ACC112 (cell line): Measurements from ENCODE around the gene ZC3H18.

Source experiments
- H2AFZ ChIP-seq: fragments of 200-600 bp; sonication (generic); one replicate; pipeline ENCODE4 v1.6.0; 2017; ENCODE audit warnings: antibody characterized with exemption, low read length; ENCODE audit not compliant: unreplicated experiment
- H3K27ac ChIP-seq: fragments of 200-600 bp; sonication (generic); 2 replicates; pipeline ENCODE4 v1.5.1; 2014; ENCODE audit warnings: low read depth, mild to moderate bottlenecking, antibody characterized with exemption, low read length, moderate library complexity
- H3K27me3 ChIP-seq: fragments of 200-600 bp; sonication (generic); 2 replicates; pipeline ENCODE4 v1.6.1; 2014; ENCODE audit warnings: mild to moderate bottlenecking, antibody characterized with exemption, low read length, moderate library complexity, mixed read lengths; ENCODE audit not compliant: insufficient read depth
- H3K36me3 ChIP-seq: fragments of 200-600 bp; sonication (generic); 2 replicates; pipeline ENCODE4 v1.6.1; 2016; ENCODE audit warnings: mild to moderate bottlenecking, antibody characterized with exemption, low read length, moderate library complexity, mixed read lengths; ENCODE audit not compliant: insufficient read depth
- H3K4me1 ChIP-seq: fragments of 200-600 bp; sonication (generic); one replicate; pipeline ENCODE4 v1.6.1; 2016; ENCODE audit warnings: low read length, mixed read lengths; ENCODE audit not compliant: insufficient read depth, unreplicated experiment, control insufficient read depth
- H3K4me3 ChIP-seq: fragments of 200-600 bp; sonication (generic); 2 replicates; pipeline ENCODE4 v1.5.1; 2014; ENCODE audit warnings: mild to moderate bottlenecking, low read depth, low read length
- H3K79me2 ChIP-seq: fragments of 200-600 bp; sonication (generic); one replicate; pipeline ENCODE4 v1.6.0; 2016; ENCODE audit warnings: low read length; ENCODE audit not compliant: control insufficient read depth, unreplicated experiment, insufficient read depth

Gene ZC3H18

GRCh38 chr16:88539652-88540345 lies 30.4 kb upstream of the ZC3H18 start:
- H3K27me3 ChIP-seq = peaks cover 52% of the 10 kb centered on the region
- H3K4me3 ChIP-seq = no peak overlapping the region
- H3K27ac ChIP-seq = no peak overlapping the region
- peaks cover 9% of the 10 kb centered on the region for H3K79me2 ChIP-seq
- no peaks in the 10 kb centered on the region for H3K36me3 ChIP-seq
- no peak overlapping the region for H2AFZ ChIP-seq
- peaks cover 6% of the 10 kb centered on the region for H3K4me1 ChIP-seq

- Histone ChIP-seq H3K27me3 (peaks cover 58% of the 10 kb centered on the region), H3K4me3 (no peak overlapping the region), H3K79me2 (peaks cover 2% of the 10 kb centered on the region), H3K4me1 (no peaks in the 10 kb centered on the region), H3K36me3 (no peaks in the 10 kb centered on the region), H3K27ac (no peak overlapping the region), H2AFZ (no peak overlapping the region)
Observed at GRCh38 chr16:88540346-88540977, 29.7 kb upstream of the ZC3H18 start.

DNA sequence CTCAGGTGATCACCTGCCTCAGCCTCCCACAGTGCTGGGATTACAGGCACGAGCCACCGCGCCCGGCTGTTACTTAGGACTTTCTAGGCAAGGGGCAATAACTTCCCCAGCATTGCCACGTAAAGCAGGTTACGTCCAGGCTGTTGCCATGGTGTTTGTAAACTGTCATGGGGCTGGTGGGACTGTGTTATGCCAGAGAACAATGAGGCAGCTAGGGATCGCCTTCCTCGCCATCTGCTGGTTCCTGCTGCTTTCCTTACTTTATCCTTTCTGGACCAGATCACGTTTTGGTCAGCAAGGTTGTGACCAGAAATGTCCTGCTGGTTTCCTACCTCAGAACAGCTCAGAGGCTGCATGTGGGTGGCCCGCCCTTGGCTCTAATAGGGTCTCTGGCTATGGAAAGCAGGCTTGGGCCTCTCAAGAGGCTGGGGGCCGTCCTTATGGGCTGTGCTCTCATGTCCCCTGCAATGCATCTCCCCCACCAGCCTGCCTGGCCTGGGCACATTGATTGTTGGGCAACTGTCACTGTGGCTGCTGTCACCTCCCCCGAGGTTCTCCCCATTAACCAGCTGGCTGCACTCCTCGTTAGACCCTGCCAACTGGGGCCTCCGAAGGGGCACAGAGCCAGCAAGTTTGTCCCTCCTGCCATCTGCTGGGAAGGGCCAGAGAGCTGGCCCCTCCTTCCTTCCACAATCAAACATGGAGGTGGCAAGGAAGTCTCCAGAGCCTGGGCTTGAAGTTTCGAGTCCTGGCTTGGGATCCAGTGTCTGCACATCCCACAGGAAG lies 28.2 kb upstream of the ZC3H18 start:
- Histone ChIP-seq H3K79me2 (no peaks in the 10 kb centered on the region), H3K36me3 (no peaks in the 10 kb centered on the region), H3K4me3 (no peak overlapping the region), H3K27ac (no peak overlapping the region), H3K4me1 (no peaks in the 10 kb centered on the region), H2AFZ (no peak overlapping the region), H3K27me3 (peaks cover 71% of the 10 kb centered on the region)

GRCh38 chr16:88543230-88543813 lies 26.9 kb upstream of the ZC3H18 start:
- no peak overlapping the region for H3K27ac ChIP-seq
- H3K27me3 ChIP-seq = peaks cover 66% of the 10 kb centered on the region
- no peaks in the 10 kb centered on the region for H3K36me3 ChIP-seq
- no peak overlapping the region for H3K4me3 ChIP-seq
- no peak overlapping the region for H2AFZ ChIP-seq
- no peaks in the 10 kb centered on the region for H3K79me2 ChIP-seq
- no peaks in the 10 kb centered on the region for H3K4me1 ChIP-seq

- H3K27ac ChIP-seq = no peak overlapping the region
- no peak overlapping the region for H2AFZ ChIP-seq
- H3K79me2 ChIP-seq = no peaks in the 10 kb centered on the region
- H3K27me3 ChIP-seq = peaks cover 41% of the 10 kb centered on the region
- H3K36me3 ChIP-seq = no peaks in the 10 kb centered on the region
- peaks cover 3% of the 10 kb centered on the region for H3K4me1 ChIP-seq
- no peak overlapping the region for H3K4me3 ChIP-seq
Observed at GRCh38 chr16:88545781-88546180, 24.4 kb upstream of the ZC3H18 start.

DNA sequence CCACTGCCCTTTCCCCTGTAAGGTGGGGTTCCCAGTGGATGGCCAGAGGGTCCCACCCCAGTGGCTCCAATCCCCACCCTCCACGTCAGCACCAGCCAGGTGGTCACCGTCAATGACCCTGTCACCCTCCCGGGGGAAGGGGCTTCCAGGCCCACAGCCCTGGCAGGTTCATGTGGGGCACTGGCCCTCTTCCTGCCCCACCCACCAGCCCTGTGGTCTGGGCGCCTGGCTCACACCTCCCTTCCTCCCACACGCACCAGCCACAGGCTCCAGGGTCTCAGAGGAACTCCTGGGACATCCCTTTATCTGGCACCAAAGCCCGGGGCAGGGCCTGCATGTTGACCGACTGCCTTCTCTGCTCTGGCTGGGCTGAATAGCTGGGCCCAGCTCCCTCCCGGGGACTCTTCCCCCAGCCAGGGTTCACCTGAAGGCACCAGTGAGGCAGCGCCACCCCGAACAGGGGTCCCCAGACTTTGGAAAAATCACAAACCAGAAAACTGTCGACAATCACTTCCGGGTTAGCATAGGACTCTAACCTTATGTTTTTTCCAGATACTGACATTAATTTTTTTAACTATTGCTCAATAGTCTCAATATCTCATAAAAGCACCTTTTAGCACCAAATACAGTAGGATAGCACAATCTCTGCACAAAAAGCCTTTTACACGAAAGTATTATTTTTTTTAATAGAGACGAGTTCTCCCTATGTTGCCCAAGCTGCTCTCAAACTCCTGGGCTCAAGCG lies 21.9 kb upstream of the ZC3H18 start:
- H3K36me3 ChIP-seq = no peaks in the 10 kb centered on the region
- H3K79me2 ChIP-seq = no peaks in the 10 kb centered on the region
- H3K27ac ChIP-seq = no peak overlapping the region
- H3K27me3 ChIP-seq = peaks cover 24% of the 10 kb centered on the region
- H3K4me3 ChIP-seq = no peak overlapping the region
- H2AFZ ChIP-seq = no peak overlapping the region
- H3K4me1 ChIP-seq = peaks cover 3% of the 10 kb centered on the region

DNA sequence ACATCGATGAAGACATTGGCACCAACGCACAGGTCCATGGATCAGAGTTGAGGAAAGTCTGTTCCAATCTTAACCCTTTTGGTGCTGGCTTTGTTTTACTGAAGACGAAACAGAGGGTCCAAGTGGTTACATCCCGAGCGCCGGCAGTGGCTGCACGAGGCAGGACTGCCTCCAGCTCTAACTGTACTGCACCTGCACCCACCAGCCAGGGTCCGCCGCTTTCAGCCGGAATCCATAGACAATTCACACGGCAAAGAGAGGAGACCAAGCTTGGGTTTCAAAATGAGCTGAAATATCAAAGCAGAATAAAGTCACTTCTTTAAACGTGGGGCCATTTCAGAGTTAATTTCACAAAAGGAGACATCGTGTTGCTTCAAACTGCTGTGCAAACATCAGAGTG lies 21.2 kb upstream of the ZC3H18 start:
- Histone ChIP-seq H3K36me3 (no peaks in the 10 kb centered on the region), H2AFZ (no peak overlapping the region), H3K79me2 (no peaks in the 10 kb centered on the region), H3K27me3 (peaks cover 19% of the 10 kb centered on the region), H3K27ac (no peak overlapping the region), H3K4me1 (peaks cover 3% of the 10 kb centered on the region), H3K4me3 (no peak overlapping the region)

DNA sequence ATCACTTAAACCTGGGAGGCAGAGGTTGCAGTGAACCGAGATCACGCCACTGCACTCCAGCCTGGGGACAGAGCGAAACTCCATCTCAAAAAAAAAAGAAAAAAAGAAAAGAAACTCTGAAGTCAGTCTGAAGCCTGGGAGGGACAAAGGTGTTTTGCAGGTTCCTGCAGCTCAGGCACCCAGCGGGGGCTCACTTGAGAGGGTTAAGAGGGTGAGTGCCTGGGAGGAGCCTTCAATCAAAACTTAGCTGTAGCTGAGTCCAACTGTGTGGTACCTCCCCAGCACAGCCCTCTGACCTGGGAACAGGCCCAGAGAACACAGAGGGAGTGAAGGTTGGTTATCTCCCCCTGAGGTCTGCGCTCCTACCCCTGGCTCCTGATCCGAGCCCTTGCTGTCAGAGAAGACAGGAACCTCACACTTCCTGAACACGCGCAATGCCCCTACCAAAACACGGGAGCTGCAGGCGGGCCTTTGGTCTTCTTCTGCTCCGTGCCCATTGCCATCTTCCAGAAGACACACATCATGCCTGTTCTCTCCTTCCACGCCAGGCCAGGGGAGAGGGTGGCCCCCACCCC lies 20.4 kb upstream of the ZC3H18 start:
- Histone ChIP-seq H3K4me3 (no peak overlapping the region), H3K27me3 (peaks cover 19% of the 10 kb centered on the region), H3K79me2 (no peaks in the 10 kb centered on the region), H3K4me1 (peaks cover 3% of the 10 kb centered on the region), H3K27ac (no peak overlapping the region), H3K36me3 (no peaks in the 10 kb centered on the region), H2AFZ (no peak overlapping the region)

DNA sequence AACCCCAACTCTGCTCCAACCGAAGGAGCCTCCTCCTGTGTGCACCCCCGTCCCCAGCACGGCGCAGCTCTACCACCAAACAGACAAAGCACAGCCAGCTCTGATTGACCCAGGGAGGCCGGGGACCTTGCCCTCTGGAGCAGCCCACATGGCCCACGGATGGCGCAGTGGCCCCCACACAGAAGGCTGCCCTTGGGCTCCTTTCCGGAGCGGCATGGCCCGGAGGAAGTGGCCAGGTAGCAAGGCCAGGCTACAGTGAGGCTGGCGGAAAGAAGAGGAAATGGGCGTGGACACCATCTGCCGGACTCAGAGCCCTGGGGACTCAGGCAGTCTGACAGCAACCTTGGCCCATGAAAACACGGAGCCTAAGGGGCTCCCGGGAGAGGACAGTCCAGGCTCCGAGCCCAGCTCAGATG lies 19.9 kb upstream of the ZC3H18 start:
- H2AFZ ChIP-seq = no peak overlapping the region
- H3K36me3 ChIP-seq = no peaks in the 10 kb centered on the region
- H3K27me3 ChIP-seq = peaks cover 15% of the 10 kb centered on the region
- H3K4me3 ChIP-seq = no peak overlapping the region
- H3K27ac ChIP-seq = no peak overlapping the region
- H3K4me1 ChIP-seq = peaks cover 3% of the 10 kb centered on the region
- H3K79me2 ChIP-seq = no peaks in the 10 kb centered on the region

GRCh38 chr16:88552166-88552565 lies 18.0 kb upstream of the ZC3H18 start:
- no peaks in the 10 kb centered on the region for H3K36me3 ChIP-seq
- no peak overlapping the region for H3K4me3 ChIP-seq
- H2AFZ ChIP-seq = no peak overlapping the region
- peaks cover 3% of the 10 kb centered on the region for H3K4me1 ChIP-seq
- H3K27me3 ChIP-seq = peaks cover under 1% of the 10 kb centered on the region; the same call in 1 of the 2 replicates
- H3K79me2 ChIP-seq = no peaks in the 10 kb centered on the region
- H3K27ac ChIP-seq = no peak overlapping the region
